Measurements from ENCODE around the gene DMC1.

DMC1 gene

DNA sequence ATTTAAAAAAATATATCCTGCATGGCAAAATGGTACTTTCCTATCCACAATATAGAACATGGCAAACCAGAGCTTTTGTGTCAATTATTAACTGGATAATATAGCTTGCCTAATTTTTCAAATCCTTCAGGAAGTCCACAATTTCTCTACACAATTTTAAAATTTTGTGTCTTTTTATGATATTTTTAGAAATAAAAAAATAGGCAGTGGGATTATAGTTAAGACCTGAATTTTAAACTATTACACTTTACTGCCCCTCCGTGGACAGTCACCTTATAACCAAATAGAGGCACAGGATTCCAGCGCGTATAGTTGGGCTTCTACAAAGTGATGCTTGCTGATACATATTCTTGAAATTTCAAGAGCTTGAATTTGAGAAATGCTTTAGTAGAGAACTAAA, 2.1 kb upstream of the DMC1 start:
- Histone ChIP-seq H4K8ac (ENCODE audit: low read depth, low read length) (no peak overlapping the region), H3K18ac (ENCODE audit: low read length) (no peak overlapping the region), H3K9me3 (ENCODE audit: insufficient read depth, low read depth, low read length) (no peaks in the 10 kb centered on the region), H3K14ac (ENCODE audit: low read length) (no peak overlapping the region), H2BK120ac (ENCODE audit: insufficient read depth, low read length, poor library complexity) (no peak overlapping the region), H3K4me1 (ENCODE audit: control insufficient read depth in 1 of 2, insufficient read depth in 2 of 2, low read length in 2 of 2) (peaks cover 2 to 4% of the 10 kb centered on the region in 2 experiments), H3K79me1 (ENCODE audit: low read length) (peaks cover 9% of the 10 kb centered on the region), H3K79me2 (ENCODE audit: control insufficient read depth, insufficient read depth, low read length, poor library complexity) (peaks cover 3% of the 10 kb centered on the region), H3K4me2 (ENCODE audit: low read length) (no peak overlapping the region), H3K4me3 (ENCODE audit: low read depth, low read length) (no peak overlapping the region), H4K12ac (ENCODE audit: low read depth, low read length) (no peak overlapping the region), H3K9ac (ENCODE audit: low read length) (no peak overlapping the region), H2AFZ (ENCODE audit: insufficient read depth, low read length, poor library complexity) (no peak overlapping the region), H3K4ac (ENCODE audit: low read depth, low read length) (no peak overlapping the region), H4K91ac (ENCODE audit: low read depth, low read length) (no peak overlapping the region), H3K36me3 (ENCODE audit: control insufficient read depth in 1 of 2, insufficient read depth in 2 of 2, low read length in 2 of 2) (no peaks in the 10 kb centered on the region), H3K27ac (ENCODE audit: low read depth, low read length) (no peak overlapping the region), H2BK12ac (ENCODE audit: low read length) (no peak overlapping the region), H2AK5ac (ENCODE audit: low read length) (no peak overlapping the region), H2BK5ac (ENCODE audit: low read depth, low read length, poor library complexity) (no peak overlapping the region), H3K23ac (ENCODE audit: low read length) (no peak overlapping the region), H3K27me3 (ENCODE audit: insufficient read depth, low read length) (no peaks in the 10 kb centered on the region)
- WGBS (ENCODE audit: extremely low coverage, insufficient coverage, insufficient read length), result no CpG with 5 or more reads among the region's 3 CpGs
- DNase-seq, result peak; percentile 32 to 78

DNA sequence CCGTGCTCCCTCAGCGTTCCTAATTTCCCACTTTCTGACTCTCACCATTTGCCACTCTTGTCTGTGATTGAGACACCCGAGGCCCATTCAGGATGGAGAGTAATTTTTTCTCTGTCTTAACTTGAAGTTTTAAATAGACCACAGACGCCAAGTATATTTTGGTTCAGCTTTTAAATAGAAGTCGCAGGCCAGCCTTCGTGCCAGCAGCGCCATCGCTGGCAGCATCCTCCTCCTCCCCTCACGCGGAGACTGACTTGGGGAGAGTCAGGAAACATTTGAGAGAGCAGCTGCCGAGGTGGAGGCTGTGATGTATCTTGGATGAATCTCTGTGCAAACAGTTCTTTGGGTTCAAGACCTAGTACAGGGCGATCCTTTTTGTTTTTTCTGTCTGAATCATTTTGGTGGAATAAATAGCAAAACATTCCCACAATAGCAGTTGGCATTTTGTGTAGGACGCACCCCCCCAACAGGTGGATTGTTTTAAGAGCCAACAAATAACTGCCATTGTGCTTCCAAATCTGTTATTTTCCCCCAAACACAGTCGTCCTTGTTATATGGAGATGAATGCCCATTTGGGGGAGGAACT, 889 bp upstream of the DMC1 start:
- H2BK5ac ChIP-seq (ENCODE audit: low read depth, low read length, poor library complexity), result no peak overlapping the region
- peak overlapping the region; percentile 89 for H3K4me2 ChIP-seq (ENCODE audit: low read length)
- H3K36me3 ChIP-seq (ENCODE audit: control insufficient read depth in 1 of 2, insufficient read depth in 2 of 2, low read length in 2 of 2), result no peaks in the 10 kb centered on the region
- H3K27ac ChIP-seq (ENCODE audit: low read depth, low read length), result no peak overlapping the region
- peak overlapping the region; percentile 79 for H4K8ac ChIP-seq (ENCODE audit: low read depth, low read length)
- H3K79me1 ChIP-seq (ENCODE audit: low read length), result peaks cover 9% of the 10 kb centered on the region
- no peak overlapping the region for H3K14ac ChIP-seq (ENCODE audit: low read length)
- H3K79me2 ChIP-seq (ENCODE audit: control insufficient read depth, insufficient read depth, low read length, poor library complexity), result peaks cover 3% of the 10 kb centered on the region
- no peak overlapping the region for H2BK12ac ChIP-seq (ENCODE audit: low read length)
- H3K9ac ChIP-seq (ENCODE audit: low read length), result no peak overlapping the region
- no peaks in the 10 kb centered on the region for H3K9me3 ChIP-seq (ENCODE audit: insufficient read depth, low read depth, low read length)
- DNase-seq, result peak in 1 of 2 donors; percentile 50
- no peak overlapping the region for H2AK5ac ChIP-seq (ENCODE audit: low read length)
- peak overlapping the region; percentile 61 for H2AFZ ChIP-seq (ENCODE audit: insufficient read depth, low read length, poor library complexity)
- H3K27me3 ChIP-seq (ENCODE audit: insufficient read depth, low read length), result no peaks in the 10 kb centered on the region
- no peak overlapping the region for H4K91ac ChIP-seq (ENCODE audit: low read depth, low read length)
- no CpG with 5 or more reads among the region's 14 CpGs for WGBS (ENCODE audit: extremely low coverage, insufficient coverage, insufficient read length)
- H3K18ac ChIP-seq (ENCODE audit: low read length), result peak overlapping the region; percentile 29
- H4K12ac ChIP-seq (ENCODE audit: low read depth, low read length), result no peak overlapping the region
- H2BK120ac ChIP-seq (ENCODE audit: insufficient read depth, low read length, poor library complexity), result no peak overlapping the region
- peak overlapping the region; percentile 72 for H3K4me3 ChIP-seq (ENCODE audit: low read depth, low read length)
- no peak overlapping the region for H3K23ac ChIP-seq (ENCODE audit: low read length)
- peak overlapping the region; percentile 15 for H3K4ac ChIP-seq (ENCODE audit: low read depth, low read length)
- H3K4me1 ChIP-seq (ENCODE audit: control insufficient read depth in 1 of 2, insufficient read depth in 2 of 2, low read length in 2 of 2), result peaks cover 2 to 4% of the 10 kb centered on the region in 2 experiments

DNA sequence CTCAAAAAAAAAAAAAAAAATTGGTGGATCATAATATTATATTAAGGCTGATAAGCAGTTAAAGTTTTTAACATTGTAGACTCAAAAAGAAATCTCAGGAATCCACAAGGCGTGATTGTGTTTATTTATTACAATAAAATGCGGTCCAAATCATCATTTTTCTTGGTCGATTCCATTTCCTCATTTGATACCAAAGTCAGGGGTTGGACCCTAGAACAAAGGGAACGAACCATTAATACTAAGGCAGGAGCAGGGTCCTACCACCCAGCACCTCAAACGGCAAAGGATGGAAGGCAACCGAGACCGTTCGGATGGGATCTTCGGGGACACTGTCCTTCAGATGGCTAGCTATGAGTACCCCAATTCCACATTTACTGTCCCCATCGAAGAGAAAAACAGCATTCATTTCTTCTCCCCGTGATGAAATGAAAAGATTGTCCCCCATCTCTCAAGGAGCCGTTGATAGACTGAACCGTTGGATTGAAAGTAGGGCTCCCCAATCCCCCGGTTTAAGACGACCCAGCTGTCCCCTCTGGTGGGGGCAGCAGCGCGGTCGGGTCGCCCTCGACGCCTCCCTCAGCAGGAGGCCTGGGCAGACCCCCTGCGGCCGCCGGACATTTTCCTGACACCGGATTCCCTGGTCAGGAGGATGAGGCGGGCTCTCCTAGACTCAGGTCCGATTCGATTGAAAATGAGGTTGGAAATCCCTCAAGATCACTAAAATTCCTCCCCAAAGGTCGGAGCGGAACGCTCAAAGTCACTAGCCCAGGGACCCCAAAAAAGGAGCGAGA, 607 bp downstream of the DMC1 start:
- Histone ChIP-seq H3K27me3 (ENCODE audit: insufficient read depth, low read length) (no peaks in the 10 kb centered on the region), H3K4me2 (ENCODE audit: low read length) (peak overlapping the region; percentile 86), H3K4ac (ENCODE audit: low read depth, low read length) (no peak overlapping the region), H2BK120ac (ENCODE audit: insufficient read depth, low read length, poor library complexity) (no peak overlapping the region), H3K23ac (ENCODE audit: low read length) (no peak overlapping the region), H2BK5ac (ENCODE audit: low read depth, low read length, poor library complexity) (no peak overlapping the region), H3K79me2 (ENCODE audit: control insufficient read depth, insufficient read depth, low read length, poor library complexity) (peaks cover 3% of the 10 kb centered on the region), H3K9me3 (ENCODE audit: insufficient read depth, low read depth, low read length) (no peaks in the 10 kb centered on the region), H3K4me3 (ENCODE audit: low read depth, low read length) (peak overlapping the region; percentile 62), H3K14ac (ENCODE audit: low read length) (peak overlapping the region; percentile 78), H2AFZ (ENCODE audit: insufficient read depth, low read length, poor library complexity) (peak overlapping the region; percentile 73), H3K9ac (ENCODE audit: low read length) (peak overlapping the region; percentile 67), H4K91ac (ENCODE audit: low read depth, low read length) (peak overlapping the region; percentile 26), H3K79me1 (ENCODE audit: low read length) (peaks cover 9% of the 10 kb centered on the region), H3K18ac (ENCODE audit: low read length) (peak overlapping the region; percentile 33), H4K8ac (ENCODE audit: low read depth, low read length) (peak overlapping the region; percentile 57), H3K27ac (ENCODE audit: low read depth, low read length) (no peak overlapping the region), H2AK5ac (ENCODE audit: low read length) (no peak overlapping the region), H3K36me3 (ENCODE audit: control insufficient read depth in 1 of 2, insufficient read depth in 2 of 2, low read length in 2 of 2) (no peaks in the 10 kb centered on the region), H2BK12ac (ENCODE audit: low read length) (peak overlapping the region; percentile 8), H4K12ac (ENCODE audit: low read depth, low read length) (peak overlapping the region; percentile 47), H3K4me1 (ENCODE audit: control insufficient read depth in 1 of 2, insufficient read depth in 2 of 2, low read length in 2 of 2) (peaks cover 2 to 4% of the 10 kb centered on the region in 2 experiments)
- no CpG with 5 or more reads among the region's 32 CpGs for WGBS (ENCODE audit: extremely low coverage, insufficient coverage, insufficient read length)
- DNase-seq, result peak in 1 of 2 donors; percentile 18

DNA sequence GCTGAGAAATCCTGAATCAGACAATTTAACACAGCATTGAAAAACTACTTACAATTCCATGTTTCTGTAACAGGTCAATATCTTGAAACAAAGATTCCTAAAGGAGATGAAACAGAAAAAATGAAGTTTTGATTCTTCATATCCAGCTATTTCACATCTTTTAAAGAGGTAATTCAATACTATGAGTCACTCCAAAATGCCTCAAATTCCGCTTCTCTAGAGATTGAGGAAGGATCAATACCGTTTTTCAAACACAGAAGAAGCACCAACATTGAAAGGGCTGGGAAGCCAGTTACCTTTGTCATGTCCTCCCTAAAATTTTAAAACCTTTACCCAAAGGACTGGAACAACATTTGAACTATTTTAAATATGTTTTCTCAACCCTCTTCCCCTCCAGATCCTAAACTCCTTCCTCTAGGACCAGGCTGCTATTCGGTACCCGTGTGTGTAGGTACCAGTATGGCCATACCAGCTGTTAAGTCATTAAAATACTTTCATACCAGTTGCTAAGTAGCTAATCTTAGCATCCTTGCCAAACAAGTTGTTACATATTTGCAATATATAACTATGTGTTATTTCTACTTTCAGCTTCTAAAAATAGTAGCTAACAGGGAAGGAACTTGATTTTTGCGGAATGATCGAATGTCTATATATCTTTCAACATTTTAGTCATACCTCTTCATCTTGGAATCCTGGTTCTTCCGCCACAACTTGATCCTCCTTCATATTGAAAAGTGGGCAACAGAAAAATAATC, 2.3 kb downstream of the DMC1 start:
- H3K23ac ChIP-seq (ENCODE audit: low read length), result no peak overlapping the region
- no peak overlapping the region for H3K18ac ChIP-seq (ENCODE audit: low read length)
- no peak overlapping the region for H3K27ac ChIP-seq (ENCODE audit: low read depth, low read length)
- no CpG with 5 or more reads among the region's 7 CpGs for WGBS (ENCODE audit: extremely low coverage, insufficient coverage, insufficient read length)
- H3K4me3 ChIP-seq (ENCODE audit: low read depth, low read length), result no peak overlapping the region
- no peak overlapping the region for H2AK5ac ChIP-seq (ENCODE audit: low read length)
- no peak overlapping the region for H3K9ac ChIP-seq (ENCODE audit: low read length)
- H4K91ac ChIP-seq (ENCODE audit: low read depth, low read length), result no peak overlapping the region
- H4K8ac ChIP-seq (ENCODE audit: low read depth, low read length), result no peak overlapping the region
- peaks cover 3% of the 10 kb centered on the region for H3K79me2 ChIP-seq (ENCODE audit: control insufficient read depth, insufficient read depth, low read length, poor library complexity)
- H3K36me3 ChIP-seq (ENCODE audit: control insufficient read depth in 1 of 2, insufficient read depth in 2 of 2, low read length in 2 of 2), result no peaks in the 10 kb centered on the region
- peaks cover 9% of the 10 kb centered on the region for H3K79me1 ChIP-seq (ENCODE audit: low read length)
- no peak overlapping the region for H3K14ac ChIP-seq (ENCODE audit: low read length)
- H3K4me1 ChIP-seq (ENCODE audit: control insufficient read depth in 1 of 2, insufficient read depth in 2 of 2, low read length in 2 of 2), result peaks cover 2 to 4% of the 10 kb centered on the region in 2 experiments
- H3K4ac ChIP-seq (ENCODE audit: low read depth, low read length), result no peak overlapping the region
- no peak overlapping the region for H2BK120ac ChIP-seq (ENCODE audit: insufficient read depth, low read length, poor library complexity)
- no peak overlapping the region for H2BK12ac ChIP-seq (ENCODE audit: low read length)
- no peak overlapping the region for H4K12ac ChIP-seq (ENCODE audit: low read depth, low read length)
- peak; percentile 62 to 94 for DNase-seq
- no peaks in the 10 kb centered on the region for H3K9me3 ChIP-seq (ENCODE audit: insufficient read depth, low read depth, low read length)
- H3K4me2 ChIP-seq (ENCODE audit: low read length), result no peak overlapping the region
- no peaks in the 10 kb centered on the region for H3K27me3 ChIP-seq (ENCODE audit: insufficient read depth, low read length)
- no peak overlapping the region for H2BK5ac ChIP-seq (ENCODE audit: low read depth, low read length, poor library complexity)
- H2AFZ ChIP-seq (ENCODE audit: insufficient read depth, low read length, poor library complexity), result no peak overlapping the region

All from trophoblast cell (in vitro differentiated cells and primary cell).